ENCODE results near the gene KLHL15. TPM values are rescaled to one million over a fixed set of nuclear protein-coding genes. Genes with fewer than 3 reads are reported as not detected.

Gene KLHL15
- total and polyA plus RNA-seq, 2 of the 4 experiments (the other 2 are of a cell fraction): 2.4 to 7.5 TPM

DNA sequence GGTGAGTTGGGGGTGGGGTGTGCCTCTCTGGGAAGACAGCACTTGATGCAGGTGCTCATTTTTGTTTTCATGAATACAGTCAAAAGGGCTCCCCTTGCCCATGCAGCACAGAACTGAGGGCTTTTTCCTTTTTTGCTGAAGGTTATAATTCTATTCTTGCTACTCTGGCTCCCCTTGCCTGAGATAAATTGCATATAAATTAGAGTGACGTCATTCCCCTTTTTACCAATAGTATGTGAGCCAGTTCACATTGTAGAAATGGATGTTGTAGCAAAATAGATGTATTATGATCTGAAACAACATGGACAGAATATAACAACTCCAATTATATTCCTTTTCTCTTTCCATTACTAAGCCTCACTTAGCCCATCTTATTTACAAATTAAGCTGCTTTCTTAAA lies 90.8 kb downstream of the KLHL15 start:
- Histone ChIP-seq H4K91ac (ENCODE audit: insufficient read depth, low read depth, low read length) (no peak overlapping the region), H2BK5ac (ENCODE audit: low read depth, low read length, poor library complexity, severe bottlenecking) (no peak overlapping the region), H3K9me3 (ENCODE audit: control insufficient read depth, insufficient read depth, low read length) (no peaks in the 10 kb centered on the region), H3K27me3 (ENCODE audit: control insufficient read depth, insufficient read depth, low read length) (no peaks in the 10 kb centered on the region; the same call in 1 of the 2 replicates), H3K79me1 (ENCODE audit: low read depth in 1 of 2, low read length in 2 of 2) (no peaks in the 10 kb centered on the region), H4K5ac (ENCODE audit: low read depth, low read length) (no peak overlapping the region), H2BK20ac (ENCODE audit: low read depth, low read length) (no peak overlapping the region), H2AK9ac (replicated peaks; ENCODE audit: low read depth, low read length, poor library complexity) (no peak overlapping the region), H2AFZ (replicated peaks; ENCODE audit: low read length, poor library complexity) (no peak overlapping the region), H3K4ac (ENCODE audit: low read depth, low read length) (no peak overlapping the region), H3K4me3 (ENCODE audit: insufficient read depth, low read depth, low read length) (no peak overlapping the region), H3K4me2 (ENCODE audit: low read depth, low read length) (no peak overlapping the region), H4K8ac (ENCODE audit: low read depth in 2 of 2, low read length in 2 of 2) (no peak overlapping the region), H3K36me3 (ENCODE audit: control insufficient read depth, insufficient read depth, low read length) (no peaks in the 10 kb centered on the region), H3K9me1 (ENCODE audit: insufficient read depth, low read length) (no peaks in the 10 kb centered on the region), H3K4me1 (ENCODE audit: control insufficient read depth, insufficient read depth, low read length) (no peaks in the 10 kb centered on the region), H3K27ac (ENCODE audit: insufficient read depth, low read length) (no peak overlapping the region), H3K23ac (ENCODE audit: low read depth, low read length) (no peak overlapping the region), H3K9ac (ENCODE audit: low read depth, low read length) (no peak overlapping the region), H2BK120ac (ENCODE audit: low read depth, low read length) (no peak overlapping the region), H3K14ac (replicated peaks; ENCODE audit: low read depth, low read length) (no peak overlapping the region), H2AK5ac (ENCODE audit: low read depth, low read length) (no peak overlapping the region), H3K56ac (ENCODE audit: extremely low read depth, insufficient read depth, low read length) (no peak overlapping the region), H3K18ac (ENCODE audit: low read depth, low read length) (no peak overlapping the region), H2BK15ac (ENCODE audit: low read depth, low read length) (no peak overlapping the region), H4K20me1 (ENCODE audit: insufficient read depth, low read length) (no peaks in the 10 kb centered on the region)
- no peak for DNase-seq
- ChIA-PET POLR2A (ENCODE audit: unreplicated experiment) (no interaction called here), CTCF (interaction anchor here (1.0 kb wide), 1 partner anchor 28 kb away, joined by 3 read pairs; no protein-coding TSS in a partner anchor)
- no peak for TF ChIP-seq RAD21 (IDR thresholded peaks at IDR 0.05; ENCODE audit: low read length)
- in situ Hi-C loops (cut with MboI; ENCODE audit: low sequenced_read_pairs): no loop called here
- dilution Hi-C loops (cut with HindIII; ENCODE audit: low sequenced_read_pairs, unreplicated experiment): no loop called here
- BruUV-seq (replicated peaks): no TSS peak
- ATAC-seq (ENCODE audit: low read depth): no peak
- WGBS, 2 experiments (ENCODE audit: extremely low coverage in 2 of 2, insufficient read length in 1 of 2): no CpG with 5 or more reads among the region's 1 CpG
- intact Hi-C loops (cut with micrococcal nuclease): no loop called here
